Mucosa of stomach (tissue), 1 donor: ENCODE results near the gene NCKAP5.
"Not testable (repeated sequence)": the region's sequence is repeated elsewhere in the genome, so short reads cannot be mapped to it uniquely, and the experiment has no call there.

Experiments
- H3K27me3 ChIP-seq: one replicate; pipeline ENCODE4 v1.7.0; 2013; ENCODE audit warnings: mild to moderate bottlenecking, low read length; ENCODE audit not compliant: control insufficient read depth, insufficient read depth
- H3K36me3 ChIP-seq: one replicate; pipeline ENCODE4 v1.7.0; 2013; ENCODE audit warnings: low read length; ENCODE audit not compliant: control insufficient read depth, insufficient read depth
- H3K4me1 ChIP-seq: one replicate; pipeline ENCODE4 v1.7.0; 2013; ENCODE audit warnings: mild to moderate bottlenecking, low read length; ENCODE audit not compliant: control insufficient read depth, insufficient read depth
- H3K4me3 ChIP-seq: one replicate; pipeline ENCODE4 v1.7.0; 2013; ENCODE audit warnings: low read length
- H3K9ac ChIP-seq: one replicate; pipeline ENCODE4 v1.7.0; 2013; ENCODE audit warnings: mild to moderate bottlenecking, low read length, moderate library complexity
- H3K9me3 ChIP-seq: one replicate; pipeline ENCODE4 v1.7.0; 2013; ENCODE audit warnings: mild to moderate bottlenecking, low read length, moderate library complexity; ENCODE audit not compliant: control insufficient read depth
- donor health status: Pancreatic carcinoma.

NCKAP5 gene

DNA sequence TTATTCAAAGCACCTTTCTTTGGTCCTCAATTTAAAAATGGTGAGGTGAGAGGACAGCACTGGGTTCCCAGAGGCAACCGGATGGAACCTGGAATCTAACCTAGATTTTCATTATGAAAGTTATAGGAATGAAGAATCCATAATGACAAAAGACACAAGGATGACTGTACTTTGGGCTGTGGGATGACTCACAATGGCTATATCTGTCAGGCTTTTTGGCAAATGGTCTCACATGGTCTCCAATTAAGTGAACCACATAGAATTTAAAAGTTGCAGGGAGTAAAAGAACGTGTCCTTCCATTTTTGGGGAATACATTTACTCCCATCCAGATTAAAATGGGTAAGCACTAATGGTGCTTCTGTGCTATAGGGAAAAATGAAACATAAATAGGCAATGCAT lies 866.5 kb downstream of the NCKAP5 start:
- H3K4me1 ChIP-seq = no peaks in the 10 kb centered on the region

DNA sequence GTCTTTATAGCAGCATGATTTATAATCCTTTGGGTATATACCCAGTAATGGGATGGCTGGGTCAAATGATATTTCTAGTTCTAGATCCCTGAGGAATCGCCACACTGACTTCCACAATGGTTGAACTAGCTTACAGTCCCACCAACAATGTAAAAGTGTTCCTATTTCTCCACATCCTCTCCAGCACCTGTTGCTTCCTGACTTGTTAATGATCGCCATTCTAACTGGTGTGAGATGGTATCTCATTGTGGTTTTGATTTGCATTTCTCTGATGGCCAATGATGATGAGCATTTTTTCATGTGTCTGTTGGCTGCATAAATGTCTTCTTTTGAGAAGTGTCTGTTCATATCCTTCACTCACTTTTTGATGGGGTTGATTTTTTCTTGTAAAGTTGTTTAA lies 868.5 kb downstream of the NCKAP5 start:
- not testable (repeated sequence) for H3K27me3 ChIP-seq, H3K9me3 ChIP-seq, H3K36me3 ChIP-seq, H3K4me3 ChIP-seq, H3K4me1 ChIP-seq, H3K9ac ChIP-seq

More for the DNA sequence above, 866.5 kb downstream of the NCKAP5 start:
- H3K36me3 ChIP-seq = no peaks in the 10 kb centered on the region
- no peaks in the 10 kb centered on the region for H3K9me3 ChIP-seq
- no peak overlapping the region for H3K9ac ChIP-seq
- H3K27me3 ChIP-seq = no peaks in the 10 kb centered on the region
- no peak overlapping the region for H3K4me3 ChIP-seq

DNA sequence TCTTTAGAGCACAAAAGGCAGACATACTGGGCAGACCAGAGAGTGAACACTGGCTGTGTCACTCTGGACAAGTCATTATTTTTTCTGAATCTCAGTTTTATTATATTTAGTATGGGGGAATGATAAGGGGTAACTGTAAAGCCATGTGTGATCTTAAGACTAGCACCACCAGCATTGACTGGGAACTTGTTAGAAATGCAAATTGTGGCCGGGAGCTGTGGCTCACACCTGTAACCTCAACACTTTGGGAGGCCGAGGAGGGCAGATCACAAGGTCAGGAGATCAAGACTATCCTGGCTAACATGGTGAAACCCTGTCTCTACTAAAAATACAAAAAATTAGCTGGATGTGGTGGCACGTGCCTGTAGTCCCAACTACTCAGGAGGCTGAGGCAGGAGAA lies 869.9 kb downstream of the NCKAP5 start:
- not testable (repeated sequence) for H3K9me3 ChIP-seq, H3K36me3 ChIP-seq, H3K27me3 ChIP-seq, H3K4me1 ChIP-seq, H3K4me3 ChIP-seq, H3K9ac ChIP-seq

DNA sequence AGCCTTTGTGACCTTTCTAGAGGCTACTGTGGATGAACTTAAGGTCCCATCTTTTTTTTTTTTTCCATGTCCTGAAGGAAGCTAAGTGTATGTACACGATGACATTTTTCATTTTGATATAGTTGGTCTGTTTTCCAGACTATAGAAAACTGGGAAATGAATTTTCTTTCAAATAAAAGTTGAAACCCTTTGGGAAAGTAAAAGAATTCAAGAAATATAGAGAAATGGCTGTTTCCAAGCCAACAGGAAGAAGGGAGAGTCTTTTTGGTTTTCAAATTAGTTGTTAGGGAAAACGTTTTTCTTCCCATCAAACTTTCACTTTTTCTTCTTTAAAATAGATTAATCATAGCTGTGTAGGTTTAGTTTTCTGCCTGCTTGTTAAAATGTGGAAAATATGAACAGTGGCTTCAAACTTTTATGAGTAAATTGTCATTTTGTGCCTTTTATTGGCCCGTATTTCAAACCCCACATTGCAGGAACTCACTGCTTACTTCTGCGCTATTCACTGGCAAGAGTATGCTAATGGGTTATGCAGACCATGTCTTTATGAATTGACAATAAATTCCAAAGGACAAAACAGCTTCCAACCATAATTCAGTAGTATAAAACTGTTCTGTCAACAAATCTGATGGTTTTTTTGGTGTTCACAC lies 870.6 kb downstream of the NCKAP5 start:
- Histone ChIP-seq H3K9me3 (no peaks in the 10 kb centered on the region), H3K4me1 (no peaks in the 10 kb centered on the region), H3K27me3 (no peaks in the 10 kb centered on the region), H3K9ac (no peak overlapping the region), H3K36me3 (no peaks in the 10 kb centered on the region), H3K4me3 (no peak overlapping the region)

DNA sequence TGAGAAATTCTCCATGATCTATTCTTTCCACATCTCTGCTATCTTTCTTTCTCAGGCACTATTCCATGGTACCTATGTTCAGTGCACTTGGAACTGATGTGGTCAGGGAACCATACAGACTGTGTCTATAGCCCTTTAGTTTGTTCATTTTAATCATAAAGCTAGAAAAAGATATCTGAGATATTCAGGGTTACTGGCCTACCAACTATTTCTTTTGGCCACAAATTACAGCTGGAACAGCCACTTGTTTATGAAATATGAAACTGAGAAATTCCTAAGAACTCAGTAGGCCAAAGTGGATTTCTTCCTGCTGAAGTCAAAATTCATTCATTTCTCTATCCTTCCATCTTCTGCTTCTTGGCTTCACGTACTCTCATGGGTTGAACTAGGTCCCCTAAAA lies 875.4 kb downstream of the NCKAP5 start:
- no peaks in the 10 kb centered on the region for H3K9me3 ChIP-seq
- H3K4me1 ChIP-seq = no peaks in the 10 kb centered on the region
- H3K36me3 ChIP-seq = no peaks in the 10 kb centered on the region
- no peak overlapping the region for H3K4me3 ChIP-seq
- H3K9ac ChIP-seq = no peak overlapping the region
- no peaks in the 10 kb centered on the region for H3K27me3 ChIP-seq

DNA sequence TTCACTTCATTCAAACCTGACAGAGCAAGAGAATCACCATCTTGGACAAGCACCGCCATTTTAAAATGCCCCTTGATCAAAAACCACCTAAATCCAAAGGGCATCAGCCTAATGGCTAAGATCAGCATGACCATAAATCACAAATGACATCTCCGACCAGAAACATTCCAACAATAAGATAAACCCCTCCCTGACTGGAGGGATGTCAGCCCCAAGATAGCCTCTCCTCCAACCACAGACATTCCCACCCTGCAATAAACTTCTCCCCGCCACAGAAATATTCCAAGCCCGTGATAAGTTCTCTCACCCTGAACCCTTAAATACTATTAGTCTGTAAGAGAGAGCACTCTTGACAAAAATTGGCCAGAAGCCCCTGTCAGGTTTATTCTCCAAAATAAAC lies 876.7 kb downstream of the NCKAP5 start:
- H3K4me1 ChIP-seq = no peaks in the 10 kb centered on the region
- no peaks in the 10 kb centered on the region for H3K27me3 ChIP-seq
- no peak overlapping the region for H3K4me3 ChIP-seq

DNA sequence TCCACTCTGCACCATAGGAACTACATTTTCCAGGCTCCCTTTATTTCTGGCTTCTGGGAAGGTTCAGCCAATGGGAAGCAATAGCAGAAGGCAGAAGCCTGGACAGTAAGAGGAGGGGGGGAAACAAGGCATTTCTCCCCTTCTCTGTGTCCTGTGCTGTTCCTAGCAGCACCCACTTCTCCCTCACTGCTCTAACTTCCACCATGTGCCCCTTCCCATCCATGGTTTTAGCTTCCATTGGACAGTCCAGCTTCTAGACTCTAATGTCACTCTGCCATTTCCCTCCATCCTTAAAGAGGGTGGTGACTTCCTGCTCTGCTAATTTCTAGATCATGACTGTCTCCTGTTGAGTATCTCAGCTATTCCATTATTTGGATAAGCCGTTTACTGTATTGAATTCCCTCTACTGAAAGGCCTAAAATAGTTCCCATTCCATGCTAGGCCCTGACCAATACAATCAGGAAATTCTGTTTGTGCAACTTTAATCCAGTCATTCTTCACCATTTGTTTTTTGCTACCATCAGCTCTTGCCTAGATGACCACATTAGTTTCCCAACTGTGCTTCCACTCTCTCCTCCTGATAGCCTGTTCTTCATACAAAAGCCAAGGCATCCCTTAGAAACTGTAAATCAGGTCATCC lies 877.5 kb downstream of the NCKAP5 start:
- no peak overlapping the region for H3K4me3 ChIP-seq
- H3K27me3 ChIP-seq = no peaks in the 10 kb centered on the region
- H3K4me1 ChIP-seq = no peaks in the 10 kb centered on the region
- H3K36me3 ChIP-seq = no peaks in the 10 kb centered on the region
- no peak overlapping the region for H3K9ac ChIP-seq
- no peaks in the 10 kb centered on the region for H3K9me3 ChIP-seq

More for the DNA sequence above, 876.7 kb downstream of the NCKAP5 start:
- no peaks in the 10 kb centered on the region for H3K36me3 ChIP-seq
- H3K9me3 ChIP-seq = no peaks in the 10 kb centered on the region
- no peak overlapping the region for H3K9ac ChIP-seq

DNA sequence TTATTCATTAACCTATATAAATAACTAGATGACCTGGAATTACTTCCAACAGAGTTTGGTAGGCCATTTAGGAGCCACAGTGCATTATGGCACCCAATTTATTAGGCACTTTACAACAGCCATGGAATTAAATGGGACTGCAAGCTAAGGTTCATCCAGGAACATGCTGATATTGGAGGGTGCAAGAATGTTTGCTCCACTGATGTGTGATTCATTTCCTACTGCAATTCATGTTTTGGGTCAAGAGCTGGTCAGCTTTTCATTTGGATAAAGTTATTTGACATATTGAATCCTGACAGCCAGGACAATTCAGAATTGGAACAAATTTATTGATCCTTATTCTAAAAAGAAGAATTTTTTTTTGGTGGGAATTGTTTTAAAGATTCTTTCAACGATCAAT lies 886.5 kb downstream of the NCKAP5 start:
- no peaks in the 10 kb centered on the region for H3K27me3 ChIP-seq
- H3K9me3 ChIP-seq = no peaks in the 10 kb centered on the region
- H3K36me3 ChIP-seq = no peaks in the 10 kb centered on the region
- no peak overlapping the region for H3K9ac ChIP-seq
- H3K4me3 ChIP-seq = no peak overlapping the region
- no peaks in the 10 kb centered on the region for H3K4me1 ChIP-seq

DNA sequence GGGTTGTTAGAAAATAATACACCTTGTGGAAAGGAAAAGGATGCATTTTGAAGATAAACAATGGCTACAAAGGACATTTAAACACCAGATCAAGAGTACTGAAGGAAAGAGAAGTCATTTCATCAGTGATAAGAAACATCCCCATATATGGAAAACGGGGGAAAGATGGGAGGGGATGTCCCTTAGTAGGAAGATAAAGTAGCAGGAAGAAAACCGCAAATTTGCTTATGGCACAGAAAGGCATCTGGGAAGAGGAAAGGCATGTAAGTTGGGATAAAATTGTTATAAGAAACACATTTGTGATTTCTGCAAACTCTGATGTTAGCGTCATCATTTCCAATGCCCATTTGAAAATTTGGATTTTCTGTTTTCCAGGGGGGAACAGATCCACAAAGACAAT lies 887.7 kb downstream of the NCKAP5 start:
- Histone ChIP-seq H3K9me3 (no peaks in the 10 kb centered on the region), H3K9ac (no peak overlapping the region), H3K27me3 (no peaks in the 10 kb centered on the region), H3K4me1 (no peaks in the 10 kb centered on the region), H3K36me3 (no peaks in the 10 kb centered on the region), H3K4me3 (no peak overlapping the region)

DNA sequence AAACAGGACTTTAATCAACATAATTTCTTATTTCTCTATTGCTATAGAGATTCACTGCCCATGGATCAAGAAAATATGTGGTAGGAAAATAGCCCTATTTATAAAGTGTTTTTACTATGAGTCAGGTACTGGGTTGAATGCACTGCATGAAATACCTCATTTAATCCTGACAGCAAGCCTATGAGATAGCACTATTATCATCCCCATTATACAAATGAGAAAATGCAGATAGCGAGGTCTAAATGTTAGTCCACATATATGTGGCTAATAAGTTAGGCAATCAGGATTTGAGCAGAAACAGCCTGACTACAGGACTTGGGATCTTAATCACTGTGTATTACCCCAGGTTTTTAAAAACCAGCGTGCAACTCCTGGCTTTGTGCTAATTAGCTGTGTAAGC lies 889.8 kb downstream of the NCKAP5 start:
- Histone ChIP-seq H3K9ac (no peak overlapping the region), H3K36me3 (no peaks in the 10 kb centered on the region), H3K4me3 (no peak overlapping the region), H3K4me1 (no peaks in the 10 kb centered on the region), H3K9me3 (no peaks in the 10 kb centered on the region), H3K27me3 (peaks cover 4% of the 10 kb centered on the region)

DNA sequence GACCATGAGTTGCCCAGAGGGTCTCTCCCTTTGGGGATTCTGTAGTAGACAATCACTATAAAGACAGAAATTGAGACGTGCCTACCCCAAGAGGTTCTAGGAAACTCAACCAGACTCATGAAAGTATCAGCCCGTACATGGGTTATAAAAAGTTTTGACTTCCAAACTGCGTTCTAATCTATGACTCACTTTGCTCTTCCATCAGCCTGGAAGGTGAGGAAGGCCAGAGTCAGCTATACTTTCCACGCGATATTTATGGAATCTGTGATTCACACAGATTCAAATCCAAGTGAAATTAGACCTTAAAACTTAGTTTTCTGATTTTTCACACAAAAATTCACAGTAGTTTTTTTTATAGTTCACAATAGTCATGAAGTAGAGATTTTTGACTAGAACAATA lies 890.6 kb downstream of the NCKAP5 start:
- Histone ChIP-seq H3K9me3 (no peaks in the 10 kb centered on the region), H3K36me3 (no peaks in the 10 kb centered on the region), H3K9ac (no peak overlapping the region), H3K27me3 (peaks cover 4% of the 10 kb centered on the region), H3K4me3 (no peak overlapping the region), H3K4me1 (no peaks in the 10 kb centered on the region)

DNA sequence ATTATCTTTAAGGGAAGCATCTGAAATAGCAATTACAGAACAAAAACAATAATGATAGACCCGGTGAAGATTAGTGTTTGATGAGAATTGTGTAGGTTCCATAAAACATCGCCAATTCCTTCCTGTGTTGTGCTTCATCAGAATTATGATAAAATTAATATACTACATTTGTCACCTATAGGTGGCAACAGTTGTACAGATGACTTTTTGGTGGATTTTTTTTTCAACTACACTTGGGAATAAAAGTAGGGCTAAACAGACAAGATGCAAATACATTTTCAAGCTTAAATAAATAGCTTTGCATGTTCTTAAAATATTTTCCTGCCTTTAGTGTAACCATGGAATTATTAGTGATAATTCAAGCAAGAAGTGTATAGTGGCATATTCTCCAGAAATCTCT lies 891.3 kb downstream of the NCKAP5 start:
- H3K36me3 ChIP-seq = no peaks in the 10 kb centered on the region
- H3K9me3 ChIP-seq = no peaks in the 10 kb centered on the region
- H3K27me3 ChIP-seq = peaks cover 4% of the 10 kb centered on the region
- no peaks in the 10 kb centered on the region for H3K4me1 ChIP-seq
- no peak overlapping the region for H3K4me3 ChIP-seq
- H3K9ac ChIP-seq = no peak overlapping the region
